Neuronal stem cell (in vitro differentiated cells): ENCODE measurements around the gene NLGN1.

Source experiments
- DNase-seq: peaks from one replicate; pipeline ENCODE4 v3.0.0-alpha.2; 2013; ENCODE audit warnings: low spot score
- H2AFZ ChIP-seq: one replicate; pipeline ENCODE4 v1.6.1; 2013; ENCODE audit warnings: mild to moderate bottlenecking, low read length, inconsistent platforms
- H2AK5ac ChIP-seq: 2 replicates; pipeline ENCODE4 v1.6.1; 2013; ENCODE audit warnings: low read depth, mild to moderate bottlenecking, inconsistent platforms, low read length, moderate library complexity, mixed read lengths
- H2BK120ac ChIP-seq: 2 replicates; pipeline ENCODE4 v1.6.1; 2013; ENCODE audit warnings: low read depth, mild to moderate bottlenecking, inconsistent platforms, low read length, moderate library complexity, mixed read lengths
- H2BK12ac ChIP-seq: one replicate; pipeline ENCODE4 v1.6.1; 2013; ENCODE audit warnings: low read length, inconsistent platforms
- H2BK15ac ChIP-seq: 2 replicates; pipeline ENCODE4 v1.6.1; 2013; ENCODE audit warnings: mild to moderate bottlenecking, low read length, inconsistent platforms, mixed read lengths
- H2BK5ac ChIP-seq: one replicate; pipeline ENCODE4 v1.6.1; 2013; ENCODE audit warnings: inconsistent platforms, mild to moderate bottlenecking, low read length, moderate library complexity
- H3K14ac ChIP-seq: one replicate; pipeline ENCODE4 v1.6.1; 2013; ENCODE audit warnings: low read length, inconsistent platforms
- H3K18ac ChIP-seq: 2 replicates; pipeline ENCODE4 v1.6.1; 2013; ENCODE audit warnings: low read length, inconsistent platforms
- H3K23ac ChIP-seq: 2 replicates; pipeline ENCODE4 v1.6.1; 2013; ENCODE audit warnings: low read depth, mild to moderate bottlenecking, mixed read lengths, low read length, inconsistent platforms; ENCODE audit not compliant: poor library complexity
- H3K27ac ChIP-seq: replicated peaks from 3 replicates; pipeline ENCODE4 v1.5.1; 2013; ENCODE audit warnings: low read length, inconsistent platforms
- H3K27me3 ChIP-seq, 3 experiments: 2 replicates each; pipeline ENCODE4 v1.6.1; 2013; ENCODE audit warnings: low read length in 3 of 3, mild to moderate bottlenecking in 2 of 3, inconsistent platforms in 1 of 3, low read depth in 1 of 3, mixed read lengths in 1 of 3, moderate library complexity in 1 of 3; ENCODE audit not compliant: control insufficient read depth in 3 of 3, insufficient read depth in 3 of 3
- H3K36me3 ChIP-seq, 2 donors: replicated peaks in 1 of 2; 2 replicates each; pipeline ENCODE4 v1.6.1; 2013; ENCODE audit warnings: low read length in 2 of 2; ENCODE audit not compliant: control insufficient read depth in 2 of 2, insufficient read depth in 2 of 2
- H3K4ac ChIP-seq: 2 replicates; pipeline ENCODE4 v1.6.1; 2013; ENCODE audit warnings: inconsistent platforms, mild to moderate bottlenecking, low read length, moderate library complexity
- H3K4me1 ChIP-seq, 2 donors: 1 replicate in 1 of 2; 2 replicates in 1 of 2; pipeline ENCODE4 v1.6.1; 2013; ENCODE audit warnings: low read length in 2 of 2, low read depth in 1 of 2; ENCODE audit not compliant: control insufficient read depth in 2 of 2, insufficient read depth in 1 of 2
- H3K4me2 ChIP-seq: one replicate; pipeline ENCODE4 v1.6.1; 2013; ENCODE audit warnings: mild to moderate bottlenecking, low read length, inconsistent platforms; ENCODE audit not compliant: insufficient read depth, poor library complexity, severe bottlenecking
- H3K4me3 ChIP-seq, 2 donors: 2 replicates each; pipeline ENCODE4 v1.5.1; 2013; ENCODE audit warnings: low read length in 2 of 2, mild to moderate bottlenecking in 2 of 2, inconsistent platforms in 1 of 2, moderate library complexity in 1 of 2
- H3K79me1 ChIP-seq: one replicate; pipeline ENCODE4 v1.6.1; 2013; ENCODE audit warnings: low read depth, mild to moderate bottlenecking, inconsistent platforms, low read length, moderate library complexity
- H3K9ac ChIP-seq: one replicate; pipeline ENCODE4 v1.6.1; 2013; ENCODE audit warnings: mild to moderate bottlenecking, low read depth, low read length, inconsistent platforms; ENCODE audit not compliant: poor library complexity
- H3K9me3 ChIP-seq, 2 donors: replicated peaks in 1 of 2; 2 replicates each; pipeline versions ENCODE3 to v1.6.1; 2013; ENCODE audit warnings: low read length in 2 of 2, mild to moderate bottlenecking in 2 of 2, inconsistent platforms in 1 of 2, low read depth in 1 of 2, mixed read lengths in 1 of 2, moderate library complexity in 1 of 2; ENCODE audit not compliant: control insufficient read depth in 2 of 2, insufficient read depth in 1 of 2
- H4K8ac ChIP-seq: one replicate; pipeline ENCODE4 v1.6.1; 2013; ENCODE audit warnings: low read depth, mild to moderate bottlenecking, inconsistent platforms, low read length, moderate library complexity
- H4K91ac ChIP-seq: one replicate; pipeline ENCODE4 v1.6.1; 2013; ENCODE audit warnings: low read length, low read depth, mild to moderate bottlenecking, inconsistent platforms; ENCODE audit not compliant: poor library complexity
- WGBS, 2 donors: extraction: QIAGEN DNeasy Blood & Tissue Kit; methylation state at CpG; one replicate each; pipeline ENCODE4 v1.1.7; 2013; ENCODE audit warnings: missing lambda C conversion rate in 2 of 2, mixed read lengths in 1 of 2; ENCODE audit not compliant: insufficient read length in 2 of 2, insufficient replicate concordance in 1 of 2; ENCODE audit errors: extremely low coverage in 2 of 2; 5-methylcytosine and 5-hydroxymethylcytosine counted together

NLGN1 gene

GRCh38 chr3:173732237-173732636 lies 334.7 kb downstream of the NLGN1 start:
- H3K27ac ChIP-seq, result no peak overlapping the region
- H3K4ac ChIP-seq, result no peak overlapping the region
- no peak overlapping the region for H4K91ac ChIP-seq
- H3K14ac ChIP-seq, result no peak overlapping the region
- DNase-seq, result no peak
- H3K4me2 ChIP-seq, result no peak overlapping the region
- H3K4me3 ChIP-seq, result no peak overlapping the region
- H2AK5ac ChIP-seq, result no peak overlapping the region
- H3K23ac ChIP-seq, result no peak overlapping the region
- no peaks in the 10 kb centered on the region for H3K36me3 ChIP-seq
- no peaks in the 10 kb centered on the region for H3K27me3 ChIP-seq
- H2BK12ac ChIP-seq, result no peak overlapping the region
- H2AFZ ChIP-seq, result no peak overlapping the region
- H2BK120ac ChIP-seq, result no peak overlapping the region
- H3K4me1 ChIP-seq, result peaks cover 5 to 16% of the 10 kb centered on the region in 2 donors
- no peaks in the 10 kb centered on the region for H3K9me3 ChIP-seq
- H2BK15ac ChIP-seq, result no peak overlapping the region
- H3K79me1 ChIP-seq, result no peaks in the 10 kb centered on the region
- no peak overlapping the region for H3K9ac ChIP-seq
- no peak overlapping the region for H4K8ac ChIP-seq
- no peak overlapping the region for H3K18ac ChIP-seq
- WGBS, 2 donors, result no CpG with 5 or more reads among the region's 4 CpGs
- no peak overlapping the region for H2BK5ac ChIP-seq

- no peak overlapping the region for H3K23ac ChIP-seq
- H3K36me3 ChIP-seq, result no peaks in the 10 kb centered on the region
- no peak overlapping the region for H2BK5ac ChIP-seq
- H3K4me3 ChIP-seq, result no peak overlapping the region
- no peaks in the 10 kb centered on the region for H3K79me1 ChIP-seq
- no peak overlapping the region for H3K27ac ChIP-seq
- no peaks in the 10 kb centered on the region for H3K9me3 ChIP-seq
- H2BK12ac ChIP-seq, result no peak overlapping the region
- no peak overlapping the region for H4K91ac ChIP-seq
- no peak overlapping the region for H3K4ac ChIP-seq
- H2AK5ac ChIP-seq, result no peak overlapping the region
- no peak overlapping the region for H4K8ac ChIP-seq
- no peak overlapping the region for H2AFZ ChIP-seq
- no peak overlapping the region for H3K9ac ChIP-seq
- H2BK15ac ChIP-seq, result no peak overlapping the region
- H3K18ac ChIP-seq, result no peak overlapping the region
- WGBS, 2 donors, result no CpG with 5 or more reads among the region's 1 CpG
- H3K14ac ChIP-seq, result no peak overlapping the region
- DNase-seq, result no peak
- peaks cover 5 to 16% of the 10 kb centered on the region in 2 donors for H3K4me1 ChIP-seq
- H3K4me2 ChIP-seq, result no peak overlapping the region
- H2BK120ac ChIP-seq, result no peak overlapping the region
- no peaks in the 10 kb centered on the region for H3K27me3 ChIP-seq
Measured at GRCh38 chr3:173733029-173733652, 335.6 kb downstream of the NLGN1 start.

GRCh38 chr3:173734473-173734872 lies 336.9 kb downstream of the NLGN1 start:
- Histone ChIP-seq H3K23ac (no peak overlapping the region), H3K9ac (no peak overlapping the region), H2BK15ac (no peak overlapping the region), H3K9me3 (peaks cover 0 to 5% of the 10 kb centered on the region in 2 donors), H2BK120ac (no peak overlapping the region), H3K36me3 (no peaks in the 10 kb centered on the region), H3K4me1 (peaks cover 5 to 16% of the 10 kb centered on the region in 2 donors), H3K27ac (no peak overlapping the region), H4K8ac (no peak overlapping the region), H3K27me3 (no peaks in the 10 kb centered on the region), H3K14ac (no peak overlapping the region), H2BK12ac (no peak overlapping the region), H3K79me1 (no peaks in the 10 kb centered on the region), H3K18ac (no peak overlapping the region), H4K91ac (no peak overlapping the region), H2AFZ (no peak overlapping the region), H2AK5ac (no peak overlapping the region), H3K4ac (no peak overlapping the region), H3K4me3 (no peak overlapping the region), H3K4me2 (no peak overlapping the region), H2BK5ac (no peak overlapping the region)
- DNase-seq, result no peak
- WGBS, 2 donors, result no CpG with 5 or more reads among the region's 1 CpG

DNA sequence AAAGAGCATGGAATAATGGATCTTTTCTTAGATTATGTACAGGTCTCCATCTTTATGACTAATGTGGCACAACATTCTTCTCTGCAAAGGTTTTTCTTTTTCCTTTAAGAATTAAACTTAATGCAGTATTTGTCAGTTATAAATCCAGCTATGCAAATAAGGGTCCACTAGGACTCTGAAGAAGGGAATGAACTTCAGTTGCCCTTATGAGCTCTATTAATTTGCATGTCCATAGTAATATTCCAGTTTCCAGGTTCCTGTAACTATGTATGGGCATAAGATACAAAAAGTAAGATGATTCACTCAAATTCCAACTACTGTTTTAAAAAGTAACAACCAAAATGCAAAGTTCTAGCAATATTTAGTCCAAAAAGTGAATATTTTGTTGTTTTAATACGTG lies 337.4 kb downstream of the NLGN1 start:
- H3K9ac ChIP-seq, result no peak overlapping the region
- H3K4me1 ChIP-seq, result peaks cover 5 to 16% of the 10 kb centered on the region in 2 donors
- H3K27me3 ChIP-seq, result no peaks in the 10 kb centered on the region
- H3K4me3 ChIP-seq, result no peak overlapping the region
- no peak for DNase-seq
- H3K23ac ChIP-seq, result no peak overlapping the region
- no peak overlapping the region for H4K8ac ChIP-seq
- H3K4me2 ChIP-seq, result no peak overlapping the region
- H3K27ac ChIP-seq, result no peak overlapping the region
- peaks cover 0 to 8% of the 10 kb centered on the region in 2 donors for H3K9me3 ChIP-seq
- no peak overlapping the region for H4K91ac ChIP-seq
- WGBS, 2 donors, result no CpG with 5 or more reads among the region's 1 CpG
- H3K14ac ChIP-seq, result no peak overlapping the region
- H3K18ac ChIP-seq, result no peak overlapping the region
- H2BK15ac ChIP-seq, result no peak overlapping the region
- no peak overlapping the region for H2BK12ac ChIP-seq
- H2AFZ ChIP-seq, result no peak overlapping the region
- no peaks in the 10 kb centered on the region for H3K79me1 ChIP-seq
- H3K36me3 ChIP-seq, result no peaks in the 10 kb centered on the region
- H2BK120ac ChIP-seq, result no peak overlapping the region
- H2AK5ac ChIP-seq, result no peak overlapping the region
- H2BK5ac ChIP-seq, result no peak overlapping the region
- no peak overlapping the region for H3K4ac ChIP-seq
